ENCODE measurements around the gene SEC14L1.

GRCh38 chr17:77167472-77168306, 26.9 kb downstream of the SEC14L1 start:
- TF ChIP-seq POLR2A (IDR thresholded peaks at IDR 0.05; ENCODE audit: extremely low read depth, insufficient read length) (no peak), MYC (IDR thresholded peaks at IDR 0.05; ENCODE audit: low read depth, low read length) (no peak), CTCF (IDR thresholded peaks at IDR 0.05; ENCODE audit: low read depth, low read length) (no peak), MAX (IDR thresholded peaks at IDR 0.05; ENCODE audit: low read depth, low read length) (no peak)

Measured in NB4 (cell line).